ENCODE results near the gene BABAM2. TPM values are rescaled to one million over a fixed set of nuclear protein-coding genes. Genes with fewer than 3 reads are reported as not detected.

The BABAM2 gene
- total RNA-seq, 1 donor = 28.5 TPM

DNA sequence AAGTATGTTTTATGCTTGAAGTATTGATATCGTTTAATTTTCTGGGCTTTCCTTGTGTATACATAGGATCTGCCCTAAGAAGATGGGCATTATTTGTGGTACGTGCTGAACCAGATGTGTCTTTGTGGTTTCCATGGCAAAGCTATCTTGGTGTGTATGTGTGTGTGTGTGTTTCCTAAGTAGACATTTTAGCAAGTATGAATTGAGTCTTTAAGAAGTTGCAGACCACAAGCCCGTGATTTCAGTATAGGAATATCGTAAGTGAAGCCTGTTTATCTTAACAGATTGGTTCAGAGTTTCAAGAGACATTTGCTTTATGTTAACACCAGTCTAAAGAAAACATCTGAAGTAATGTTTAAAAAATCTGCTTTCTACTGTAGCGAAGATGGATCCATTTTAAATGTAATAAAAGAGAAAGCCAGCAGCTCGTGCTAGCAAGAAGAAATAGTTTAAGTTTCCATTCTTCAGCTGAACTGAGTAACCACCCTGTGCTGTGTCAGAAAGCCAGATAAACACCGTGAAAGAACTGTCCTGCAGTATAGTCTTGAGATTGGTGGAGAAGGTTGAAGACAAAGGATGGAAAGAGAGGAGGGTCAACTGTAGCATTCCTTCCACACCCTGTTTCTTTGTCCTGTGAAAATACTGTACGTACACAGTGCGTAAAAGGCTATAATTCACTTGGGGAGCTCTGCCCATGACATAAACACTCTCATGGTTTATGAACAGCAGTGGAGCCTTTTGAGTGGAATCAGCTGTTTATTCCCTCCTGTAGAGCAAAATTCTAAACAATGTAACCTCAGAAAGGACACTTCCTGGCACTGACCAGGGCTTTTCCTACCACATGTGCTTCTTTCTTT is 410.2 kb downstream of the BABAM2 start:
- H3K4me3 ChIP-seq (ENCODE audit: low read depth, low read length) = peak overlapping the region; percentile 30
- DNase-seq (ENCODE audit: low read depth) = peak; percentile 99
- TF ChIP-seq, protein P1, sequence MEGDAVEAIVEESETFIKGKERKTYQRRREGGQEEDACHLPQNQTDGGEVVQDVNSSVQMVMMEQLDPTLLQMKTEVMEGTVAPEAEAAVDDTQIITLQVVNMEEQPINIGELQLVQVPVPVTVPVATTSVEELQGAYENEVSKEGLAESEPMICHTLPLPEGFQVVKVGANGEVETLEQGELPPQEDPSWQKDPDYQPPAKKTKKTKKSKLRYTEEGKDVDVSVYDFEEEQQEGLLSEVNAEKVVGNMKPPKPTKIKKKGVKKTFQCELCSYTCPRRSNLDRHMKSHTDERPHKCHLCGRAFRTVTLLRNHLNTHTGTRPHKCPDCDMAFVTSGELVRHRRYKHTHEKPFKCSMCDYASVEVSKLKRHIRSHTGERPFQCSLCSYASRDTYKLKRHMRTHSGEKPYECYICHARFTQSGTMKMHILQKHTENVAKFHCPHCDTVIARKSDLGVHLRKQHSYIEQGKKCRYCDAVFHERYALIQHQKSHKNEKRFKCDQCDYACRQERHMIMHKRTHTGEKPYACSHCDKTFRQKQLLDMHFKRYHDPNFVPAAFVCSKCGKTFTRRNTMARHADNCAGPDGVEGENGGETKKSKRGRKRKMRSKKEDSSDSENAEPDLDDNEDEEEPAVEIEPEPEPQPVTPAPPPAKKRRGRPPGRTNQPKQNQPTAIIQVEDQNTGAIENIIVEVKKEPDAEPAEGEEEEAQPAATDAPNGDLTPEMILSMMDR (IDR thresholded peaks at IDR 0.05; ENCODE audit: insufficient read depth, low read depth, low read length) = no peak

DNA sequence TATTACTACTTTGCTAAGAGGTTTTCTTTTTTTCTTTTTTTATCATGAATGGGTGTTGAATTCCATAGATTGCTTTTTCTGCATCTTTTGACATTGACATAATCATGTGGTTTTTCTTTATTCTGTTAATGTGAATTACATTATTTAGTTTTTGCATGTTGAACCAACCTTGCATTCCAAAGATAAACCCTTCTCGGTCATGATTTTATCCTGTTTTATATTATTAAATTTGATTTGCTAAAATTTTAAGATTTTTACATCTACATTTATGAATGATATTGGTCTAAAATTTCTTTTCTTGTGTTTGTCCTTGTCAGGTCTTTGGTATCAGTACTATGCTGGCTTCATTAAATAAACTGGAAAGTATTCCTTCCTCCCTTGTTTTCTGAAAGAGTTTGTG is 414.7 kb downstream of the BABAM2 start:
- no peak overlapping the region for H3K4me3 ChIP-seq (ENCODE audit: low read depth, low read length)
- DNase-seq (ENCODE audit: low read depth) = no peak
- TF ChIP-seq, protein P1 (IDR thresholded peaks at IDR 0.05; ENCODE audit: insufficient read depth, low read depth, low read length) = no peak

DNA sequence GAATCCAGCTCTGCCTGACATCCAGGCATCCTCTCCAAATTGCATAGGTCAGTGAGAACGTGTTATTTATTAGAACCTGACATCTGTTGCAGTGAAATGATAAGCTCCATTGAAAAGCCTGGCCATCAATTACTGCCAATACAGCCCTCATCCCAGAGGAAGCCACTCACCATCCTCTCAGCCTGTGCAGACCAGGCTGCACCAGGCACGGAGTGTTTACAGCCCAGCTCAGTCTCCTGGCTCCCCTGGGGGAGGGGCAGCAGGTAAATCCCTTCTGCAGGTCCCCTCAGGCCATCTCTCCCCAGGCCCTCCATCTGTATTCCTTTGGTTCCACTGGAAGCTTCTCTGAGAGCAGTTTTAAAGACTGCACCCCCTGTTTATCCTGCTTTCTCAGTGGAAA is 419.6 kb downstream of the BABAM2 start:
- DNase-seq (ENCODE audit: low read depth) = no peak
- TF ChIP-seq, protein P1 (IDR thresholded peaks at IDR 0.05; ENCODE audit: insufficient read depth, low read depth, low read length) = no peak
- no peak overlapping the region for H3K4me3 ChIP-seq (ENCODE audit: low read depth, low read length)

DNA sequence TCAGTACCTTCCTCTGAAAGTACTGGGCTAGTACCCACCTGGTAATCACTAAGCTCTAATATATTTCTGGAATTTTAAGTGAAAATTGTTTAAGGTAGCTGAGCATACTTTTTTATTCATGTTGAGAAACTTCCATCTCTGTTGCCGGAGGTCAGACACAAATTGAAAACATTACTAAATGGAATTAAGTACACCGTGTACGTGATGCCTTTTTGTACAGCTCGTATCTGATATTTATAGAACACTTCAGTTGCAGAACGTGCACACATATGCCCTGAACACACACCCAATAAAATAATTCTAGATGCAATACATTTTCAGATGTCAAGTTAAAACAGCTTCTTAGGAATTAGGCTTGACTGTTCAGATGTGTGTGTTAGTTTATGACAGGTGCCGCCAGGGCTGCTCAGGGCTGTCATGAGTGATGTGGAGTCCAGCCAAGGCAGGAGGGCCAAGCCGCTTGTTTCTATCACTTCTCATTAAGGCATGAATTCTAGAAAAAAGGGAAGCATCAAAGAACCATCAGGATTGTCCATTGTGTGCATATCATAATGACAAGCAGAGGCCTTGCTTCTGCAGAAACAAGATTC is 421.2 kb downstream of the BABAM2 start:
- no peak for DNase-seq (ENCODE audit: low read depth)
- TF ChIP-seq, protein P1 (IDR thresholded peaks at IDR 0.05; ENCODE audit: insufficient read depth, low read depth, low read length) = no peak
- no peak overlapping the region for H3K4me3 ChIP-seq (ENCODE audit: low read depth, low read length)

DNA sequence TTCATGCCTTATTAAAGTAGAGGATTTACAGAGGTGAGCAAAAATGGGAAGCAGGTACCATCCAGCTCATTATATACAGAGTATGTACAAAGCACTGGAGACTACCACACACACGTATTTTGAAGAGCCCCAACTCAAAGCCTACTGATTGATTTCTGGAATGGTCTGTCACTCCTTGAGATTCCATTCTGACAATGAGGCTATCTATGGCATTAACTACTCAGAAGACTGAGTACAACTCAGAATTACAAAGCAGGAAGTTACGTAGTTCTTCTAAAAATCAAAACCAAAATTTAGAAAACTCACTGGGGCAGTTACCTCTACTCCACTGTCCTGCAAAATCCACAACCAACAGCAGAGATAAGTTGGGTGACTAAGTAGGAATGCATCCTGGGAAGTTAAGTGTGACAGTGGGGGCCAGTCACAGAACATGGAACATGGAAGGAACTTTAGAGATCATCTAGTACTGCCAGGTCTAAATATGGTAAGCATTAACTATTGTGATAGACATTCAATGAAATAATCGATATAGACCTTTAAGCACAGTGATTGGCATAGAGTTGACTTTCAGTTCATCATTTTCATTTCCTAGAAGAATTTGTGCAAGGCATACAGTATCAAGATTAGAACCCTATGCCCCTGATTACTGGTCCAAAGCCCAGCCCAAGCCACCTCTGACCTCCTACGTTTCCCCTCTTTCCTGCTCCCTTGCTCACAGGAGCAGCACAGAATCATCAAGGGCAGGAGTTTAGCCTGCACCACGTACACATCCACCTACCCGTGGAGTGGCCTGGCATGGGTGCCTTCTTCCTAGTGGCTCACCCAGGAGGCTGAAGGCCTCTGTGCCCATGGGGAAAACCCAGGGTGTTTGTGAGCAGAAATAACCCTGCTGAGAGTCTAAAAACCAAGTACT is 422.0 kb downstream of the BABAM2 start:
- DNase-seq (ENCODE audit: low read depth) = no peak
- TF ChIP-seq, protein P1 (IDR thresholded peaks at IDR 0.05; ENCODE audit: insufficient read depth, low read depth, low read length) = no peak
- H3K4me3 ChIP-seq (ENCODE audit: low read depth, low read length) = no peak overlapping the region

DNA sequence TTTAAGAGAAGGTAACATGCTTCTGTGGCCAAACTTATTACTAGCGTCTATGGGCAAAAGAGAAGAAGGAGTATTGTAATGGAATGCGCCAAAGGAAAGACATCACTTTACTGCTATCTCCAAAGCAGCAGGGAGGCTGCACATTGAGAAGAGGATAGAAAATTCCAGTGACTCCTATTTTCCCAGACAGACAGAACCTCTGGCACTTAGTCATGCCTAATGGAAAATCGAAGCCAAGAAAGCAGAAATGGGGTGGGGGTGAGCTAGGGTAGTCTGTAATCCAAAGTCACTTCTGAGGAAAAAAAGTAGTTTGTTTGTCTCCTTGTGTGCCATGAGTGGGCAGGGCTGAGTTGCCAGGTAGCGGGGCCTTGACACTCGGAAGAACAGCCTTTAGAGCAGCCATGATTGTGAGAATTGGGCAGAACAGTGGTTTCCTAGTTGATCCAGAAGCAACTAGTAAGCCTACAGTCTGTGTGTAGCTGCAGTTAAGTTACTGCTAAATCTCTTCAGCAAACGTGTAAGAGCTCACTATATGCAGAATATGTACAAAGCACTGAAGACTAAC is 422.8 kb downstream of the BABAM2 start:
- TF ChIP-seq, protein P1 (IDR thresholded peaks at IDR 0.05; ENCODE audit: insufficient read depth, low read depth, low read length) = no peak
- no peak overlapping the region for H3K4me3 ChIP-seq (ENCODE audit: low read depth, low read length)
- DNase-seq (ENCODE audit: low read depth) = no peak
